Measurements from ENCODE around the gene ASB18.

The ASB18 gene

GRCh38 chr2:236173729-236174607, 90.2 kb downstream of the ASB18 start:
- no peak for DNase-seq (ENCODE audit: low spot score)

- DNase-seq (ENCODE audit: low spot score) = no peak
Observed at GRCh38 chr2:236173036-236173728, 91.0 kb downstream of the ASB18 start.

- no peak for DNase-seq (ENCODE audit: low spot score)
Observed at GRCh38 chr2:236172255-236173035, 91.8 kb downstream of the ASB18 start.

- DNase-seq (ENCODE audit: low spot score) = no peak
Observed at GRCh38 chr2:236171680-236172254, 92.4 kb downstream of the ASB18 start.

GRCh38 chr2:236171181-236171679, 93.0 kb downstream of the ASB18 start:
- DNase-seq (ENCODE audit: low spot score) = no peak

- no peak for DNase-seq (ENCODE audit: low spot score)
Observed at GRCh38 chr2:236170590-236171165, 93.5 kb downstream of the ASB18 start.

- no peak for DNase-seq (ENCODE audit: low spot score)
Observed at GRCh38 chr2:236169741-236170589, 94.2 kb downstream of the ASB18 start.

- DNase-seq (ENCODE audit: low spot score) = no peak
Observed at GRCh38 chr2:236169151-236169721, 95.0 kb downstream of the ASB18 start.

GRCh38 chr2:236168110-236169080, 95.8 kb downstream of the ASB18 start, which contains the start of gene GBX2:
GBX2 (minus strand) TSS chr2:236168386; CDS start chr2:236167971, 415 bp downstream.
- DNase-seq (ENCODE audit: low spot score) = peak; percentile 92

GRCh38 chr2:236167297-236168109, 96.7 kb downstream of the ASB18 start:
- peak; percentile 59 for DNase-seq (ENCODE audit: low spot score)

- DNase-seq (ENCODE audit: low spot score) = no peak
Observed at GRCh38 chr2:236166796-236167296, 97.4 kb downstream of the ASB18 start.

GRCh38 chr2:236165842-236166795, 98.1 kb downstream of the ASB18 start:
- DNase-seq (ENCODE audit: low spot score) = no peak

GRCh38 chr2:236164925-236165841, 99.0 kb downstream of the ASB18 start:
- DNase-seq (ENCODE audit: low spot score) = no peak

GRCh38 chr2:236164201-236164924, 99.8 kb downstream of the ASB18 start:
- DNase-seq (ENCODE audit: low spot score) = peak; percentile 63
